Activated naive CD4-positive, alpha-beta T cell treated with anti-CD3 and anti-CD28 coated beads, Interleukin-2, amount 10 ng/mL, durations not matched to agents 7 days and 5 days (primary cell): Measurements from ENCODE around the gene CAMK2N1.
"Not testable (repeated sequence)": the region's sequence is repeated elsewhere in the genome, so short reads cannot be mapped to it uniquely, and the experiment has no call there.

ENCODE experiments used
- CTCF ChIA-PET: fragments of 350-600 bp; sonication (Branson Sonifier 250); formaldehyde crosslinking; loops from one replicate; lab custom pipeline; 2021; ENCODE audit warnings: antibody characterized with exemption; lab: Charles Lee
- DNase-seq: peaks from one replicate; pipeline ENCODE4 v3.0.0-alpha.2; 2020
- H3K27ac Mint-ChIP-seq: one replicate; pipeline ENCODE4 v1.8.0; 2021; ENCODE audit warnings: mild to moderate bottlenecking, moderate library complexity, mixed read lengths
- H3K27me3 Mint-ChIP-seq: one replicate; pipeline ENCODE4 v1.8.0; 2021; ENCODE audit warnings: mild to moderate bottlenecking, mixed read lengths
- H3K36me3 Mint-ChIP-seq: one replicate; pipeline ENCODE4 v1.8.0; 2021; ENCODE audit warnings: mixed read lengths
- H3K4me1 Mint-ChIP-seq: one replicate; pipeline ENCODE4 v1.8.0; 2021; ENCODE audit warnings: mixed read lengths
- H3K4me3 Mint-ChIP-seq: one replicate; pipeline ENCODE4 v1.8.0; 2021; ENCODE audit warnings: mild to moderate bottlenecking, moderate library complexity, mixed read lengths
- H3K9me3 Mint-ChIP-seq: one replicate; pipeline ENCODE4 v1.8.0; 2021; ENCODE audit warnings: mixed read lengths

CAMK2N1 gene

GRCh38 chr1:20485527-20486456, at the start of gene CAMK2N1:
Gene CAMK2N1, minus strand, starts transcription at chr1:20486210. Its CDS starts 831 bp downstream, at chr1:20485379.
- peaks cover 2% of the 10 kb centered on the region for H3K36me3 Mint-ChIP-seq
- H3K27ac Mint-ChIP-seq, result no peak within 1 kb of the TSS
- H3K27me3 Mint-ChIP-seq, result peaks cover 97% of the 10 kb centered on the region
- peak; percentile 71 for DNase-seq
- H3K9me3 Mint-ChIP-seq, result no peaks in the 10 kb centered on the region
- CTCF ChIA-PET, result no interaction called here
- H3K4me1 Mint-ChIP-seq, result peaks cover 13% of the 10 kb centered on the region
- peak within 1 kb of the TSS; percentile 77 for H3K4me3 Mint-ChIP-seq

GRCh38 chr1:20534659-20535417, 48.8 kb upstream of the CAMK2N1 start:
- Mint-ChIP-seq H3K9me3 (no peaks in the 10 kb centered on the region), H3K27ac (no peak overlapping the region), H3K27me3 (peaks cover 44% of the 10 kb centered on the region), H3K4me3 (no peak overlapping the region), H3K4me1 (no peaks in the 10 kb centered on the region), H3K36me3 (no peaks in the 10 kb centered on the region)
- no peak for DNase-seq
- CTCF ChIA-PET, result interaction anchor here (1.2 kb wide), 1 partner anchor 99 kb away, joined by 4 read pairs; no protein-coding TSS in a partner anchor

- Mint-ChIP-seq H3K27me3 (peaks cover 48% of the 10 kb centered on the region), H3K27ac (no peak overlapping the region), H3K4me3 (no peak overlapping the region), H3K9me3 (no peaks in the 10 kb centered on the region), H3K4me1 (no peaks in the 10 kb centered on the region), H3K36me3 (no peaks in the 10 kb centered on the region)
- CTCF ChIA-PET, result interaction anchor here (1.2 kb wide), 1 partner anchor 100 kb away, joined by 4 read pairs; no protein-coding TSS in a partner anchor
- no peak for DNase-seq
These were observed 47.6 kb upstream of the CAMK2N1 start for GRCh38 chr1:20533635-20534034.

- Mint-ChIP-seq H3K27ac (no peak overlapping the region), H3K36me3 (no peaks in the 10 kb centered on the region), H3K9me3 (no peaks in the 10 kb centered on the region), H3K4me1 (no peaks in the 10 kb centered on the region), H3K4me3 (no peak overlapping the region), H3K27me3 (peaks cover 55% of the 10 kb centered on the region)
- CTCF ChIA-PET, result no interaction called here
- no peak for DNase-seq
These were observed 44.9 kb upstream of the CAMK2N1 start for GRCh38 chr1:20530901-20531300.

- Mint-ChIP-seq H3K36me3 (no peaks in the 10 kb centered on the region), H3K4me3 (no peak overlapping the region), H3K9me3 (no peaks in the 10 kb centered on the region), H3K27ac (no peak overlapping the region), H3K27me3 (peaks cover 59% of the 10 kb centered on the region), H3K4me1 (no peaks in the 10 kb centered on the region)
- CTCF ChIA-PET, result no interaction called here
- DNase-seq, result no peak
These were observed 44.3 kb upstream of the CAMK2N1 start for GRCh38 chr1:20530306-20530705.

- H3K9me3 Mint-ChIP-seq, result no peaks in the 10 kb centered on the region
- H3K36me3 Mint-ChIP-seq, result no peaks in the 10 kb centered on the region
- CTCF ChIA-PET, result no interaction called here
- DNase-seq, result no peak
- no peaks in the 10 kb centered on the region for H3K4me1 Mint-ChIP-seq
- H3K4me3 Mint-ChIP-seq, result no peak overlapping the region
- no peak overlapping the region for H3K27ac Mint-ChIP-seq
- peaks cover 46% of the 10 kb centered on the region for H3K27me3 Mint-ChIP-seq
These were observed 42.2 kb upstream of the CAMK2N1 start for GRCh38 chr1:20528221-20528620.

- no peaks in the 10 kb centered on the region for H3K4me1 Mint-ChIP-seq
- H3K36me3 Mint-ChIP-seq, result no peaks in the 10 kb centered on the region
- H3K4me3 Mint-ChIP-seq, result no peak overlapping the region
These were observed 40.3 kb upstream of the CAMK2N1 start for GRCh38 chr1:20526267-20526666.

GRCh38 chr1:20521960-20522861, 36.2 kb upstream of the CAMK2N1 start:
- Mint-ChIP-seq H3K27me3 (peaks cover 48% of the 10 kb centered on the region), H3K27ac (no peak overlapping the region), H3K4me3 (no peak overlapping the region), H3K4me1 (no peaks in the 10 kb centered on the region), H3K9me3 (no peaks in the 10 kb centered on the region), H3K36me3 (no peaks in the 10 kb centered on the region)
- peak; percentile 79 for DNase-seq
- CTCF ChIA-PET, result interaction anchor here (0.6 to 2.3 kb wide), 5 partner anchors 16 to 683 kb away, joined by 3 to 6 read pairs (median 4); partner anchors contain the start of gene PINK1

More at GRCh38 chr1:20526267-20526666, 40.3 kb upstream of the CAMK2N1 start:
- Mint-ChIP-seq H3K27ac (no peak overlapping the region), H3K9me3 (no peaks in the 10 kb centered on the region), H3K27me3 (peaks cover 47% of the 10 kb centered on the region)
- CTCF ChIA-PET, result no interaction called here
- DNase-seq, result no peak

- not testable (repeated sequence) for H3K9me3 Mint-ChIP-seq, H3K27ac Mint-ChIP-seq, DNase-seq, H3K4me1 Mint-ChIP-seq, H3K4me3 Mint-ChIP-seq, H3K36me3 Mint-ChIP-seq
- CTCF ChIA-PET, result interaction anchor here (0.9 to 2.3 kb wide), 3 partner anchors 113 to 122 kb away, joined by 5 to 6 read pairs (median 5); partner anchors contain the start of gene PINK1
- peaks cover 42% of the 10 kb centered on the region for H3K27me3 Mint-ChIP-seq
These were observed 33.7 kb upstream of the CAMK2N1 start for GRCh38 chr1:20519609-20520262.

GRCh38 chr1:20511518-20512428, 25.8 kb upstream of the CAMK2N1 start:
- Mint-ChIP-seq H3K27me3 (peaks cover 18% of the 10 kb centered on the region), H3K4me1 (peaks cover 7% of the 10 kb centered on the region), H3K9me3 (no peaks in the 10 kb centered on the region), H3K27ac (no peak overlapping the region), H3K4me3 (no peak overlapping the region), H3K36me3 (peaks cover 2% of the 10 kb centered on the region)
- no peak for DNase-seq
- CTCF ChIA-PET, result no interaction called here

- Mint-ChIP-seq H3K27ac (peak overlapping the region; percentile 91), H3K36me3 (peaks cover 4% of the 10 kb centered on the region), H3K27me3 (peaks cover 6% of the 10 kb centered on the region), H3K9me3 (no peaks in the 10 kb centered on the region), H3K4me1 (peaks cover 30% of the 10 kb centered on the region), H3K4me3 (peak overlapping the region; percentile 78)
- CTCF ChIA-PET, result no interaction called here
- DNase-seq, result no peak
These were observed 22.4 kb upstream of the CAMK2N1 start for GRCh38 chr1:20508411-20508771.

- peak; percentile 96 for DNase-seq
- H3K4me3 Mint-ChIP-seq, result peak within 1 kb of the TSS; percentile 78
- H3K36me3 Mint-ChIP-seq, result peaks cover 4% of the 10 kb centered on the region
- H3K4me1 Mint-ChIP-seq, result peaks cover 30% of the 10 kb centered on the region
- H3K9me3 Mint-ChIP-seq, result no peaks in the 10 kb centered on the region
- H3K27ac Mint-ChIP-seq, result peak within 1 kb of the TSS; percentile 91
- H3K27me3 Mint-ChIP-seq, result peaks cover under 1% of the 10 kb centered on the region
- CTCF ChIA-PET, result interaction anchor here (1.3 kb wide), 1 partner anchor 17 kb away, joined by 4 read pairs; no protein-coding TSS in a partner anchor
These were observed 21.8 kb upstream of the CAMK2N1 start, which contains the start of gene MUL1 for GRCh38 chr1:20507564-20508410. Gene MUL1, minus strand, starts transcription at chr1:20508151. Its CDS starts 127 bp downstream, at chr1:20508024.
